Activated CD4-positive, alpha-beta T cell treated with anti-CD3 and anti-CD28 coated beads, Interleukin-10, Interleukin-2, amounts not matched to agents 100 ng/mL and 50 ng/mL, durations not matched to agents 16 hours and 8 hours (primary cell): ENCODE data around the gene KASH5.
A peak's percentile ranks its signal among the peaks of the same experiment; 100 is the strongest.

Experiments used
- DNase-seq: peaks from one replicate; pipeline ENCODE4 v3.0.0-alpha.2; 2020

The KASH5 gene

GRCh38 chr19:49423071-49423984 lies 35.3 kb downstream of the KASH5 start, which contains the start of gene PTH2:
Gene PTH2, minus strand, starts transcription at chr19:49423441. Its CDS starts 102 bp downstream, at chr19:49423339.
- DNase-seq = no peak

- no peak for DNase-seq
These were observed 35.9 kb downstream of the KASH5 start for GRCh38 chr19:49423985-49424303.

- DNase-seq = no peak
These were observed 37.1 kb downstream of the KASH5 start, which contains the start of gene GFY for GRCh38 chr19:49425178-49425577. Gene GFY, plus strand, starts transcription at chr19:49425388. Its CDS starts 1,043 bp downstream, at chr19:49426431.

- DNase-seq = peak; percentile 45
These were observed 38.0 kb downstream of the KASH5 start for GRCh38 chr19:49425922-49426592.

- DNase-seq = no peak
These were observed 39.3 kb downstream of the KASH5 start for GRCh38 chr19:49427339-49427738.

GRCh38 chr19:49427855-49428546 lies 40.0 kb downstream of the KASH5 start:
- no peak for DNase-seq

GRCh38 chr19:49428547-49429451 lies 40.8 kb downstream of the KASH5 start:
- no peak for DNase-seq

GRCh38 chr19:49430172-49430677 lies 42.2 kb downstream of the KASH5 start:
- no peak for DNase-seq

- peak; percentile 40 for DNase-seq
These were observed 42.8 kb downstream of the KASH5 start for GRCh38 chr19:49430678-49431329.

- DNase-seq = no peak
These were observed 43.3 kb downstream of the KASH5 start for GRCh38 chr19:49431330-49431749.

- no peak for DNase-seq
These were observed 44.4 kb downstream of the KASH5 start for GRCh38 chr19:49432141-49433073.

GRCh38 chr19:49433240-49433901 lies 45.3 kb downstream of the KASH5 start:
- DNase-seq = no peak

- DNase-seq = no peak
These were observed 47.0 kb downstream of the KASH5 start for GRCh38 chr19:49434907-49435583.

GRCh38 chr19:49435670-49436069 lies 47.6 kb downstream of the KASH5 start:
- no peak for DNase-seq

GRCh38 chr19:49436381-49437017 lies 48.5 kb downstream of the KASH5 start:
- DNase-seq = peak; percentile 70

GRCh38 chr19:49437231-49437630 lies 49.2 kb downstream of the KASH5 start:
- DNase-seq = no peak

GRCh38 chr19:49438261-49438660 lies 50.2 kb downstream of the KASH5 start:
- no peak for DNase-seq

- DNase-seq = no peak
These were observed 51.8 kb downstream of the KASH5 start for GRCh38 chr19:49439836-49440235.
